Astrocyte of the cerebellum (primary cell): Measurements from ENCODE around the gene SOX9.
"Not testable (repeated sequence)": the region's sequence is repeated elsewhere in the genome, so short reads cannot be mapped to it uniquely, and the experiment has no call there.

ENCODE experiments used
- DNase-seq: peaks from one replicate; pipeline ENCODE4 v3.0.0-alpha.2; 2011; ENCODE audit warnings: low read depth
- H3K4me3 ChIP-seq: 2 replicates; pipeline ENCODE4 v1.5.1; 2011; ENCODE audit warnings: mild to moderate bottlenecking, low read depth, low read length, moderate library complexity
- in situ Hi-C: cut with HindIII; loops from 2 replicates; pipeline ENCODE4 v1.10.0; 2017; ENCODE audit warnings: low sequenced_read_pairs
- TF ChIP-seq, protein P1 (sequence below): IDR thresholded peaks from 2 replicates; pipeline ENCODE4 v1.5.1; 2012; ENCODE audit warnings: low read length, low read depth, moderate library complexity, mild to moderate bottlenecking; ENCODE audit errors: missing control alignments

SOX9 gene

GRCh38 chr17:72104863-72105234, 16.0 kb upstream of the SOX9 start:
- in situ Hi-C loops, result no loop called here
- TF ChIP-seq, protein P1, sequence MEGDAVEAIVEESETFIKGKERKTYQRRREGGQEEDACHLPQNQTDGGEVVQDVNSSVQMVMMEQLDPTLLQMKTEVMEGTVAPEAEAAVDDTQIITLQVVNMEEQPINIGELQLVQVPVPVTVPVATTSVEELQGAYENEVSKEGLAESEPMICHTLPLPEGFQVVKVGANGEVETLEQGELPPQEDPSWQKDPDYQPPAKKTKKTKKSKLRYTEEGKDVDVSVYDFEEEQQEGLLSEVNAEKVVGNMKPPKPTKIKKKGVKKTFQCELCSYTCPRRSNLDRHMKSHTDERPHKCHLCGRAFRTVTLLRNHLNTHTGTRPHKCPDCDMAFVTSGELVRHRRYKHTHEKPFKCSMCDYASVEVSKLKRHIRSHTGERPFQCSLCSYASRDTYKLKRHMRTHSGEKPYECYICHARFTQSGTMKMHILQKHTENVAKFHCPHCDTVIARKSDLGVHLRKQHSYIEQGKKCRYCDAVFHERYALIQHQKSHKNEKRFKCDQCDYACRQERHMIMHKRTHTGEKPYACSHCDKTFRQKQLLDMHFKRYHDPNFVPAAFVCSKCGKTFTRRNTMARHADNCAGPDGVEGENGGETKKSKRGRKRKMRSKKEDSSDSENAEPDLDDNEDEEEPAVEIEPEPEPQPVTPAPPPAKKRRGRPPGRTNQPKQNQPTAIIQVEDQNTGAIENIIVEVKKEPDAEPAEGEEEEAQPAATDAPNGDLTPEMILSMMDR, result no peak
- no peak for DNase-seq
- no peak overlapping the region for H3K4me3 ChIP-seq

GRCh38 chr17:72107100-72107499, 13.7 kb upstream of the SOX9 start:
- H3K4me3 ChIP-seq, result no peak overlapping the region
- TF ChIP-seq, protein P1, result no peak
- in situ Hi-C loops, result no loop called here
- no peak for DNase-seq

DNA sequence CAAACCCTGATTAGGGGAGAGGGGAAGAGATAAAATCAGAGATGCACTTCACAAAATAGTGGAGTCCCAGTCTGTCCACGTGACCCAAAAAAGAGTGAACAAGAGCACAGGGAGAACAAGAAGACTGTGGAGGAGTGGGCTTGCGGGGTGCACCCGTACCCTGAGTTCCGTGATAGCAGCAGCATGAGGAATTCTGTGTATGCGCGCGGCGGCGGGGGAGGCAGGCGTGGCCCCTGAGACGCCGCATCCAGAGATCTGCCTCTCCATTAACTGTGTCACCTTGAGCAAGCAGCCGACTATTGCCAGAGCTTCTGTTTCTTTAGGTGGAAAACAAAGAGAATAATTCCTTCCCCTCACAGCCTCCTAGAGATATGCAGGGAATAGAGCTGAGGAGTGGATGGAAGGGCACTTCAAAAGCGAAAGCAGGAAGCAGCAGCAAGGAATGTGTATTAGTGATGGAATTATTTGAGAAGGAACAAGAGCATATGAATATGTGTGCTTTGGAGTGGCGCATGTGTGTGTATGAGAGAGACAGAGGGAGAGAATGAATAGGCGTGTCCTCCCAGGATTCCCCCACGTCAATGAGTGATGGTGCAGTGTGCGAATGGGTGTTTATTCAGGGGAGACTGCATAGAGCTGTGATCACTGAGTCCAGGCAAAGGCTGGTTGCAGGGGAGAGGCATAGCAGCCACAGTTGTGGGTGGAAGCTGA, 10.4 kb upstream of the SOX9 start:
- TF ChIP-seq, protein P1, result no peak
- in situ Hi-C loops, result no loop called here
- H3K4me3 ChIP-seq, result no peak overlapping the region
- no peak for DNase-seq

GRCh38 chr17:72110942-72111318, 9.9 kb upstream of the SOX9 start:
- in situ Hi-C loops, result no loop called here
- no peak overlapping the region for H3K4me3 ChIP-seq
- DNase-seq, result no peak
- TF ChIP-seq, protein P1, result no peak

DNA sequence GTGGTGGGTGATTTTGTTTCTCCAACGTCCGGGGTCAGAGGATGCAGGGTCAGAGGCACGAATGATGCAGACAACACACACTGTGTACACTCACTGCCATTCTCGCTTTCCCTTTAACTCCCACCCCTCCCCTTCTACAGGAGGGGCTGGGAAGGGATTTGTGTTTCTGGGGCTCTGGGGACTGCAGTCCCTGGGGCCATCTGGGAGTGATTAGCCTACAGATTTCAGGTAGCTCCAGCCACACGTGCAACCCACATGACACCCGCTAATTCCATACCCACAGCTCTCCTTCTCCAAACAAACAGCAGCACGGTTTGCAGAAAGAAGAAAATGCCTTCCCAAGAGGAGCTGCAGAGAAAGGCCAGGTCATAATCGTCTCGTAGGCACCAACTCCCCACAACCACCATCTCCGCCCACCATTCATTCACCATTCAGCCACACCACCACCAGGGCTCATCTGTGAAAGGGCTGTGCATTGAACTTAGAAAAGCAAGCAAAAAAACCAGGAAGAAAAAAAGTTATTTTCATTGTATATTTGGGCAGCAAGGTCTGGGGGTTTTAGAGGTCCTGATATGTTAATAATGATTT, 9.4 kb upstream of the SOX9 start:
- no peak overlapping the region for H3K4me3 ChIP-seq
- DNase-seq, result no peak
- TF ChIP-seq, protein P1, result no peak
- in situ Hi-C loops, result no loop called here

DNA sequence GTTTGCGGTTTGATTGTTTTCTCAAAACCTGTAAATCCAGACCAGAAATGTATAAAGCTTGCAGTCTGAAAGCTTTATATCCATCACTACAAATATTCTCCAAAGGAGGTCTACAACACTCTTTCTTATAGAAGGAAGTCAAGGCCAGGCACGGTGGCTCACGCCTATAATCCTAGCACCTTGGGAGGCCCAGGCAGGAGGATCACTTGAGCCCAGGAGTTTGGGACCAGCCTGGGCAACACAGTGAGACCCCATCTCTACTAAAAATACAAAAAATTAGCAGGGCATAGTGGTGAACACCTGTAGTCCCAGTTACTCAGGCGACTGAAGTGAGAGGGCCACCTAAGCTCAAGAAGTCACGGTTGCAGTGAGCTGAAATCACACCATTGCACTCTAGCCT, 8.9 kb upstream of the SOX9 start:
- in situ Hi-C loops, DNase-seq: not testable (repeated sequence)

DNA sequence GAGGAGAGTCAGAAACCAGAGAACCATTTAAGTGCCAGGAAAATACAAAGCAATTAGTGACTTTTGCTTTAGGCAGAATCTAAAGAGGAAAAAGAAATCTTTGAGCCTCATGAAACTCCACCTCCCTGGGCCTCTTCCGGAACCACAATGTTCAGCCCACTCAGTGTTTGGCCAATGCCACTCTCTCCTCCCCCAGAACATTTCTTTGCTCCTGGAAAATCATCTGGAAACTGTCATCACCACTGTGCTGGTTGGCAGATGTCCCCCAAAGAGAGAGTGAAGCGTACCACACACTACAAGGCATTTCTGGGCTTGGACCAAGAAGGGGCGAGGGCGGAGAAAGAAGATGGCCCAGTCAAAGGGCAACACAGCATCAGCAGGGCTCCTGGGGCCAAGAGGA, 7.1 kb upstream of the SOX9 start:
- TF ChIP-seq, protein P1, result no peak
- in situ Hi-C loops, result no loop called here

More for the DNA sequence above, 8.9 kb upstream of the SOX9 start:
- H3K4me3 ChIP-seq, result not testable (repeated sequence)

More for the DNA sequence above, 7.1 kb upstream of the SOX9 start:
- no peak overlapping the region for H3K4me3 ChIP-seq
- no peak for DNase-seq
